Gastrocnemius medialis (tissue), 4 donors: Measurements from ENCODE around the gene ELFN2. TPM values are rescaled to one million over a fixed set of nuclear protein-coding genes. Genes with fewer than 3 reads are reported as not detected.

Experiments
- ATAC-seq, 2 donors: fragments of 150-250 bp; one replicate each; pipeline ENCODE4 v1.9.1; 2016
- DNase-seq, 2 donors: peaks; one replicate each; pipeline ENCODE4 v3.0.0-alpha.2; 2019
- H3K27ac ChIP-seq, 4 donors: fragments of 200-600 bp; sonication (generic); 1 replicate in 1 of 4; 2 replicates in 3 of 4; pipeline ENCODE4 v1.5.1; 2016 to 2018; ENCODE audit warnings: mild to moderate bottlenecking in 2 of 4, moderate library complexity in 1 of 4
- H3K27me3 ChIP-seq, 3 donors: fragments of 200-600 bp; sonication (generic) in 2 of 3; 1 replicate in 1 of 3; 2 replicates in 2 of 3; pipeline versions ENCODE4 v1.5.1 to v1.6.0; 2016 to 2019; ENCODE audit warnings: mild to moderate bottlenecking in 1 of 3, moderate library complexity in 1 of 3
- H3K36me3 ChIP-seq, 2 donors: fragments of 200-600 bp; sonication (generic) in 1 of 2; one replicate each; pipeline ENCODE4 v1.5.1; 2017 to 2018
- H3K4me1 ChIP-seq, 2 donors: fragments of 200-600 bp; sonication (generic) in 1 of 2; one replicate each; pipeline ENCODE4 v1.5.1; 2016 to 2017; ENCODE audit warnings: mild to moderate bottlenecking in 2 of 2
- H3K4me3 ChIP-seq, 4 donors: fragments of 200-600 bp; sonication (generic) in 3 of 4; 1 replicate in 1 of 4; 2 replicates in 3 of 4; pipeline ENCODE4 v1.5.1; 2016 to 2019; ENCODE audit warnings: mild to moderate bottlenecking in 2 of 4
- H3K9me3 ChIP-seq, 3 donors: fragments of 200-600 bp; sonication (generic) in 2 of 3; 1 replicate in 1 of 3; 2 replicates in 2 of 3; pipeline ENCODE4 v1.5.1; 2016 to 2019
- POLR2A ChIP-seq, 2 donors: fragments of 450-650 bp; IDR thresholded peaks; one replicate each; pipeline ENCODE4 v1.6.1; 2017; ENCODE audit warnings: antibody characterized with exemption in 2 of 2, mild to moderate bottlenecking in 2 of 2, moderate library complexity in 2 of 2
- in situ Hi-C, 4 donors: fragments of 200-750 bp; cut with MboI; loops; one replicate each; pipeline versions ENCODE4 v1.15.0 to v1.8.0; 2017; ENCODE audit warnings: low sequenced_read_pairs in 4 of 4
- intact Hi-C: fragments of 100-400 bp; cut with DNase I; formaldehyde crosslinking; loops from one replicate; pipeline ENCODE4 v1.15.1; 2023; ENCODE audit warnings: low total_unique reads
- total RNA-seq, 4 donors: library from RNA; depleted of rRNA; stranded (reverse); fragments of >200 nt; gene quantifications; one replicate each; pipeline versions ENCODE4 v1.1.0 to v1.2.3, GENCODE V29; 2016
- TF ChIP-seq, protein P1 (sequence below), 5 experiments: fragments of 450-650 bp in 3 of 5; fragments of 200-600 bp in 2 of 5; sonication (generic) in 2 of 5; IDR thresholded peaks in 4 of 5; conservative IDR thresholded peaks in 1 of 5; 1 replicate in 4 of 5; 2 replicates in 1 of 5; pipeline ENCODE4 v1.5.1; 2016 to 2019; ENCODE audit warnings: antibody characterized with exemption in 5 of 5, mild to moderate bottlenecking in 3 of 5, moderate library complexity in 3 of 5

ELFN2 gene
- total RNA-seq, 4 donors from 2014 or later, result 0.02 to 0.03 TPM; not detected in 2

DNA sequence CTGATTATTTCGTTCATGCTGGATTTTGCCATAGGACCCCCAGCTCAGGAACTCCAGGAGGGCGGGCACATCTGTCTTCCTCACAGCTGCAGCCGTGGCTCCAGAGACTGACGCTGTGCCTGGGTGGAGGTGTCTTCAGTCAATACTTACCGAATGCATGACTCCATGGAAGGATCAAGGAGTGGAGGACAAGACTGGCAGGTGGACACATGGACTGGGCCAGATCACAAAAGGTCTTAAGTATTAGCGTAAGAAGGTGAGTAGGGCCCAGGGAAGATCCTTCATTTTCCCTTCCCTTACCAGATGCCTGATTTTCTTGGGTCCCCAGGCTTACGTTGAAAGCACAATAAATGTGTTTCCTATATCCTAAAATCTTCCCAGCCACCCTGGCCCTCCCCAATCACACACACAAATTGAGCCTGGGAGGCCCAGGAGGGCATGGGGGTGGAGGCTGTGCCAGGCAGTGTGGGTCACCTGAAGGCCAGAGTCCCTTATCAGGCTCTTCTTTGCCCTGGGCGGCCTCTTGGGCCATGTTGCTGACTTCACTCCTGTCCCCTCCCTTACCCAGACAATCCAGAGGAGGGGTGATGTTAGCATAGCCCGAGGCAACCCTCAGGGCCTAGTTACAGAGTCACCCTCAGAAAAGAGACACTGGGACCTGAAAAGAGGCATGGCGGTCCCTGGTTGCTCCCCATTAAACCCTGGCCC, 88.6 kb downstream of the ELFN2 start:
- intact Hi-C loops, result no loop called here
- Histone ChIP-seq H3K9me3 (no peaks in the 10 kb centered on the region), H3K36me3 (no peaks in the 10 kb centered on the region), H3K4me1 (no peaks in the 10 kb centered on the region), H3K27ac (no peak overlapping the region), H3K27me3 (peaks cover 42 to 51% (median 44%) of the 10 kb centered on the region in 3 donors), H3K4me3 (no peak overlapping the region)
- ATAC-seq (no peak), DNase-seq (no peak)
- in situ Hi-C loops, result no loop called here
- TF ChIP-seq, protein P1, sequence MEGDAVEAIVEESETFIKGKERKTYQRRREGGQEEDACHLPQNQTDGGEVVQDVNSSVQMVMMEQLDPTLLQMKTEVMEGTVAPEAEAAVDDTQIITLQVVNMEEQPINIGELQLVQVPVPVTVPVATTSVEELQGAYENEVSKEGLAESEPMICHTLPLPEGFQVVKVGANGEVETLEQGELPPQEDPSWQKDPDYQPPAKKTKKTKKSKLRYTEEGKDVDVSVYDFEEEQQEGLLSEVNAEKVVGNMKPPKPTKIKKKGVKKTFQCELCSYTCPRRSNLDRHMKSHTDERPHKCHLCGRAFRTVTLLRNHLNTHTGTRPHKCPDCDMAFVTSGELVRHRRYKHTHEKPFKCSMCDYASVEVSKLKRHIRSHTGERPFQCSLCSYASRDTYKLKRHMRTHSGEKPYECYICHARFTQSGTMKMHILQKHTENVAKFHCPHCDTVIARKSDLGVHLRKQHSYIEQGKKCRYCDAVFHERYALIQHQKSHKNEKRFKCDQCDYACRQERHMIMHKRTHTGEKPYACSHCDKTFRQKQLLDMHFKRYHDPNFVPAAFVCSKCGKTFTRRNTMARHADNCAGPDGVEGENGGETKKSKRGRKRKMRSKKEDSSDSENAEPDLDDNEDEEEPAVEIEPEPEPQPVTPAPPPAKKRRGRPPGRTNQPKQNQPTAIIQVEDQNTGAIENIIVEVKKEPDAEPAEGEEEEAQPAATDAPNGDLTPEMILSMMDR (IDR thresholded peaks at IDR 0.05 in 4 of 5, conservative IDR thresholded peaks at IDR 0.05 in 1 of 5), result no peak
- TF ChIP-seq POLR2A (IDR thresholded peaks at IDR 0.05), result no peak

DNA sequence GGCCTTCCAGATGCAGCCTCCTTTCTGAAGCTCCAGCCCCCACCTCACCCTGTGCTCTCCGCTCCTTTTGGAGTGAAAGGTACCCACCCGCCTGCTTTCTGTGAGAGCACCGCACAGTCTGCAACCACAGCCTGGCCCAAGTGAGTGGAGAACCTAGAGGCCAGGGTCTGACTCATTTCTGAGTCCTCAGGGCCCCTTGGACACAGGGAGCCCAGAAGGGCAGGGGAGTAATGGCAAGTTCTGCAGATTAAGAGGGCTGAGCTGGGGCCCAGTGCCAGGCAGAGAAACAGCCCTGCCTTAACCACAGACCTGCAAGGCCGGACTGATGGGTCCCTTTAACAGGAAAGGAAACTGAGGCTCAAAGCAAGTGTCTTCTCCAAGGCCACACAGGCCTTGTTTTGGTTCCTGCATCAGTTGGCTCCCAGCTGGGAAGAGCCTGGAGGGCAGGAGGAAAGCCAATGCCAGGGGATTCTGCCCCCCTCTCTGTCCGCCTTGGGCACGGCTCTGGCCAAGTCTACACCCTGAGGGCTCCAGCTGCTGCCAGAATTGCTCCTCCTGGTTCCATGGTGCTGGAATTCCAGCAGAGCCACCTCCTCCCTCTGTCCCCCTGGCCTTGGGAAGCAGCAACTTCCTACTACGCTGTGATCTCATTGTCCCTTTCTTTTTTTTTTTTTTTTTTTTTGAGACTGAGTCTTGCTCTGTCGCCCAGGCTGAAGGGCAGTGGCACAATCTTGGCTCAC, 89.9 kb downstream of the ELFN2 start:
- Histone ChIP-seq H3K36me3 (no peaks in the 10 kb centered on the region), H3K27ac (no peak overlapping the region), H3K9me3 (no peaks in the 10 kb centered on the region), H3K4me1 (no peaks in the 10 kb centered on the region), H3K4me3 (no peak overlapping the region), H3K27me3 (peaks cover 42 to 64% (median 52%) of the 10 kb centered on the region in 3 donors)
- DNase-seq, result no peak
- in situ Hi-C loops, result no loop called here
- no peak for ATAC-seq
- intact Hi-C loops, result no loop called here
- TF ChIP-seq POLR2A (IDR thresholded peaks at IDR 0.05), result no peak
- TF ChIP-seq, protein P1 (IDR thresholded peaks at IDR 0.05 in 4 of 5, conservative IDR thresholded peaks at IDR 0.05 in 1 of 5), result no peak

DNA sequence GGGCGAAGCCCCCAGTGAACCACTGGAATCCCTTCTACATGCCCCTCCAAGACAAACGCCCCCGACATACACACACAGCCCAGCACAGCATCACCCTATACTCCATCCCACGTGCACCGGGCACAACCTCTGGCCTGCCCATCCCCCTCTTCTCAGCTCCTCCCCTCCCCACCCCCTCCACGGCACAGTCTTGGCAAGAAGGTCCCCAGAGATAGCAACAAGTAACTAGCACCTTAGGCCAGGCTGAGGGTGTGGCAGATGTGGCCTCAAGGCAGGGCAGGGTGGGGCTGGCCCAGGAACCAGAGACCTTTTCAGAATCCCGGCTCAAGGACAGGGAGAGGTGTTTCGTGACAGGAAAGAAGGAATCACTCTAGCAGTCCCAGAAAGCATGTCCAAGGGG, 90.7 kb downstream of the ELFN2 start:
- in situ Hi-C loops, result no loop called here
- Histone ChIP-seq H3K27me3 (peaks cover 50 to 69% (median 57%) of the 10 kb centered on the region in 3 donors), H3K27ac (no peak overlapping the region), H3K9me3 (no peaks in the 10 kb centered on the region), H3K4me3 (no peak overlapping the region), H3K4me1 (no peaks in the 10 kb centered on the region), H3K36me3 (no peaks in the 10 kb centered on the region)
- no peak for DNase-seq
- no peak for ATAC-seq
- intact Hi-C loops, result no loop called here
- TF ChIP-seq POLR2A (IDR thresholded peaks at IDR 0.05), result no peak
- TF ChIP-seq, protein P1 (IDR thresholded peaks at IDR 0.05 in 4 of 5, conservative IDR thresholded peaks at IDR 0.05 in 1 of 5), result no peak

DNA sequence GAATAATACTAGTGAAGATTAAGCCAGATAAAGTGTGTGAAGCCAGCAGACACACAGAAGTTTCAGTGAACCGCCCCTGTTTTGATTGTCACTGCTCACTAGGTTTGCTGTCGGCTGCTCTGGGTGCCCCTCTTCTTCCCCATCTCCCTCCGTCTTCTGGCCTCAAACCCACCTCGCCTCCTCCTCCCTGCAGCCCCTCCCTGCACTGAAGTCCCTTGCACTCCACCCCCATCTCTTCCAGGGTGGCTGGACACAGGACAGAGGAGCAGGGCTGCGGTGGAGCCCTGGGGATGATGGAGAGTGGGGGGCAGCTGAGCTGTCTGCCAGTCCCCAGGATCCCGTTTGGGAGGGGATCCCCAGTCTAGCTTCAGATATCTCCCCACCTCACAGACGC, 91.5 kb downstream of the ELFN2 start:
- no peak overlapping the region for H3K27ac ChIP-seq
- H3K27me3 ChIP-seq, result peaks cover 58 to 68% (median 61%) of the 10 kb centered on the region in 3 donors
- ATAC-seq, result no peak
- in situ Hi-C loops, result no loop called here
- TF ChIP-seq, protein P1 (IDR thresholded peaks at IDR 0.05 in 4 of 5, conservative IDR thresholded peaks at IDR 0.05 in 1 of 5), result no peak
- no peak for TF ChIP-seq POLR2A (IDR thresholded peaks at IDR 0.05)
- no peak for DNase-seq
- no peaks in the 10 kb centered on the region for H3K36me3 ChIP-seq
- intact Hi-C loops, result no loop called here
- H3K4me1 ChIP-seq, result no peaks in the 10 kb centered on the region
- no peak overlapping the region for H3K4me3 ChIP-seq
- H3K9me3 ChIP-seq, result no peaks in the 10 kb centered on the region
